ENCODE measurements around the gene MFSD6.

Gene MFSD6

GRCh38 chr2:190511104-190511503 is 102.9 kb downstream of the MFSD6 start:
- H3K4me1 ChIP-seq (ENCODE audit: control insufficient read depth, low read depth, low read length), result no peaks in the 10 kb centered on the region
- H3K27me3 ChIP-seq (ENCODE audit: control insufficient read depth, insufficient read depth, low read length), result no peaks in the 10 kb centered on the region
- H3K9ac ChIP-seq (ENCODE audit: low read length), result no peak overlapping the region
- no peak overlapping the region for H3K27ac ChIP-seq (ENCODE audit: low read length)
- H3K36me3 ChIP-seq (ENCODE audit: control insufficient read depth, low read depth, low read length), result peaks cover 6% of the 10 kb centered on the region
- H3K4me3 ChIP-seq (ENCODE audit: low read length), result no peak overlapping the region
- no peaks in the 10 kb centered on the region for H3K9me3 ChIP-seq (ENCODE audit: control insufficient read depth, low read depth, low read length)

GRCh38 chr2:190512539-190513095 is 104.5 kb downstream of the MFSD6 start:
- no peaks in the 10 kb centered on the region for H3K27me3 ChIP-seq (ENCODE audit: control insufficient read depth, insufficient read depth, low read length)
- H3K36me3 ChIP-seq (ENCODE audit: control insufficient read depth, low read depth, low read length), result peaks cover 6% of the 10 kb centered on the region
- H3K9me3 ChIP-seq (ENCODE audit: control insufficient read depth, low read depth, low read length), result no peaks in the 10 kb centered on the region
- no peaks in the 10 kb centered on the region for H3K4me1 ChIP-seq (ENCODE audit: control insufficient read depth, low read depth, low read length)
- H3K4me3 ChIP-seq (ENCODE audit: low read length), result no peak overlapping the region
- no peak overlapping the region for H3K27ac ChIP-seq (ENCODE audit: low read length)
- H3K9ac ChIP-seq (ENCODE audit: low read length), result no peak overlapping the region

GRCh38 chr2:190513877-190514276 is 105.7 kb downstream of the MFSD6 start:
- H3K27ac ChIP-seq (ENCODE audit: low read length), result no peak overlapping the region
- no peaks in the 10 kb centered on the region for H3K9me3 ChIP-seq (ENCODE audit: control insufficient read depth, low read depth, low read length)
- H3K4me1 ChIP-seq (ENCODE audit: control insufficient read depth, low read depth, low read length), result no peaks in the 10 kb centered on the region
- no peak overlapping the region for H3K9ac ChIP-seq (ENCODE audit: low read length)
- no peak overlapping the region for H3K4me3 ChIP-seq (ENCODE audit: low read length)
- H3K27me3 ChIP-seq (ENCODE audit: control insufficient read depth, insufficient read depth, low read length), result no peaks in the 10 kb centered on the region
- H3K36me3 ChIP-seq (ENCODE audit: control insufficient read depth, low read depth, low read length), result peaks cover 4% of the 10 kb centered on the region

- no peak overlapping the region for H3K4me3 ChIP-seq (ENCODE audit: low read length)
- H3K9ac ChIP-seq (ENCODE audit: low read length), result no peak overlapping the region
- no peak overlapping the region for H3K27ac ChIP-seq (ENCODE audit: low read length)
- peaks cover 3% of the 10 kb centered on the region for H3K36me3 ChIP-seq (ENCODE audit: control insufficient read depth, low read depth, low read length)
- H3K27me3 ChIP-seq (ENCODE audit: control insufficient read depth, insufficient read depth, low read length), result no peaks in the 10 kb centered on the region
- H3K9me3 ChIP-seq (ENCODE audit: control insufficient read depth, low read depth, low read length), result no peaks in the 10 kb centered on the region
- H3K4me1 ChIP-seq (ENCODE audit: control insufficient read depth, low read depth, low read length), result no peaks in the 10 kb centered on the region
Observed at GRCh38 chr2:190514676-190515075, 106.5 kb downstream of the MFSD6 start.

DNA sequence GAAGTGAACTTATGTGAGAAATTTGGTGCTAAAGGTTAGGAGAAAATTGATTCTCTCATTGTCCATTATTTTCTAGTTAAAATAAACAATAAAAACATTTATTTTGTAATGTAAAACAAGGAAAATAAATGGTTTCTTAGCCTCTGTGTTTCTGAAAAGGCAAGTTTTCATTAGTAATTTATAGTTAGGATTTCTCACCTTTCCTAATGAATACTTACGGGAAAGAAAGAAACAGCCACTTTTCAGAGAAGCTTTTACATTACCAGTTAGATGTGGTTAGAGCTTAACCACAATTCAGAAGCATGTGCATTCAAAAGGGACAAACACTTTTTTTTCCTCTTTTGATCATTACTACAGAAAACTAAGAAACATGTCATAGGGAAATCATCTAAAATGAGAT is 107.5 kb downstream of the MFSD6 start:
- no peak overlapping the region for H3K4me3 ChIP-seq (ENCODE audit: low read length)
- peaks cover 3% of the 10 kb centered on the region for H3K36me3 ChIP-seq (ENCODE audit: control insufficient read depth, low read depth, low read length)
- H3K9ac ChIP-seq (ENCODE audit: low read length), result no peak overlapping the region
- no peak overlapping the region for H3K27ac ChIP-seq (ENCODE audit: low read length)
- no peaks in the 10 kb centered on the region for H3K9me3 ChIP-seq (ENCODE audit: control insufficient read depth, low read depth, low read length)
- H3K27me3 ChIP-seq (ENCODE audit: control insufficient read depth, insufficient read depth, low read length), result no peaks in the 10 kb centered on the region
- H3K4me1 ChIP-seq (ENCODE audit: control insufficient read depth, low read depth, low read length), result no peaks in the 10 kb centered on the region

DNA sequence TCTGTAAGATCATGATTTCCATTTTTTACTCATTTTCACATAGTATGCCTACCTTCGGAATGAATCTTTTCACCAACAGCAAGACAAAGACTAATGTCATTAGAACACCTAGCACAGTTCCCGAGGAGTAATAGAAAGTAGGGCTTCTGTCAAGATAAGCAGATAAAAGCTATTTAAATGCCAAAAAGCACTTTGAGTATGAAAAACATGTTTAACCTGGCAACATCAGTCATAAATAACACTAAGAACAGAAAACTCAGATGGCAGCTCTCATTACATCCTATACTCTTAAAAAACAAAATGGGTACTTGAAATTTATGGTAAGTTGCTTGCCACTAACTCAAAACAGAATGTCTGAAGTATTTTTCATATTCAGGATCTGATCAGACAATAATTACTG is 109.3 kb downstream of the MFSD6 start:
- Histone ChIP-seq H3K4me3 (ENCODE audit: low read length) (no peak overlapping the region), H3K9me3 (ENCODE audit: control insufficient read depth, low read depth, low read length) (no peaks in the 10 kb centered on the region)

DNA sequence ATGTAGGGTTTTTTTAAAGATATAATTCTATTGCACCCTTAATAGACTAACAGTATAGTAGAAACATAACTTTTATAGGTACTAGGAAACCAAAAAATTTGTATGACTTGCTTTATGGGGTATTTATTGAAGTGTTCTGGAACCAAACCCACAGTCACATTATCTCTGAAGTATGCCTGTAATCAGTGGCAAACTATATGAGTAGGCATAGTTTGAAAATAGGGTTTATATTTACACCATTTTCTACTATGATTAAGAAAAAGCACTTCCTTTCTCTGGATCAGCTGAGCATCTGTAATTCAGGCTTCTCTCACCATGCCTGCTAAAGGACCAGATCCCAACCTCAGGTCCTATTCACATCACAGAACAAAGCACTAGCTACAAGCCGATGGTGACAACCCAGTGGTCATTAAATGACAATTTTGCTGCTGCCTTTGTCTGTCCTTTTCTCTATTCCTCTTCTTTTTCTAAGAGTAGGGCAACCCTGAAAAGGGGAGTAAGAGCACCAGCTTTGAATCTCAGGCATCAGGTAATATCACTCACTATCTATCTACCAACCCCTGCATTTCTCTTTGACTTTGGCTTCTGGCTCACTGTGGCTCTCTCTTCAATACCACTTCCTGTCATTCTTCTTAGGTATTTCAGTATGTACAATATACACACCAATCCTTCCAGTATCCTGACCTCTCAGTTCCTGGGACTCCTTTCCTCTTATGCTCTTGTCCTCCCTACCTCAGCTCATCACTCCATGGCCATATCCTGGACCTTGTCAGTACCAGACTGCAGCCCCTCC is 112.0 kb downstream of the MFSD6 start:
- H3K36me3 ChIP-seq (ENCODE audit: control insufficient read depth, low read depth, low read length), result no peaks in the 10 kb centered on the region

More for the DNA sequence above, 109.3 kb downstream of the MFSD6 start:
- H3K36me3 ChIP-seq (ENCODE audit: control insufficient read depth, low read depth, low read length), result peaks cover 3% of the 10 kb centered on the region
- H3K4me1 ChIP-seq (ENCODE audit: control insufficient read depth, low read depth, low read length), result no peaks in the 10 kb centered on the region
- H3K27ac ChIP-seq (ENCODE audit: low read length), result no peak overlapping the region
- H3K27me3 ChIP-seq (ENCODE audit: control insufficient read depth, insufficient read depth, low read length), result no peaks in the 10 kb centered on the region
- H3K9ac ChIP-seq (ENCODE audit: low read length), result no peak overlapping the region

GRCh38 chr2:190524928-190525327 is 116.8 kb downstream of the MFSD6 start:
- Histone ChIP-seq H3K27ac (ENCODE audit: low read length) (no peak overlapping the region), H3K36me3 (ENCODE audit: control insufficient read depth, low read depth, low read length) (no peaks in the 10 kb centered on the region), H3K4me1 (ENCODE audit: control insufficient read depth, low read depth, low read length) (peaks cover 4% of the 10 kb centered on the region), H3K4me3 (ENCODE audit: low read length) (no peak overlapping the region), H3K9ac (ENCODE audit: low read length) (no peak overlapping the region), H3K9me3 (ENCODE audit: control insufficient read depth, low read depth, low read length) (no peaks in the 10 kb centered on the region), H3K27me3 (ENCODE audit: control insufficient read depth, insufficient read depth, low read length) (no peaks in the 10 kb centered on the region)

More for the DNA sequence above, 112.0 kb downstream of the MFSD6 start:
- no peaks in the 10 kb centered on the region for H3K27me3 ChIP-seq (ENCODE audit: control insufficient read depth, insufficient read depth, low read length)
- H3K9me3 ChIP-seq (ENCODE audit: control insufficient read depth, low read depth, low read length), result no peaks in the 10 kb centered on the region
- H3K9ac ChIP-seq (ENCODE audit: low read length), result no peak overlapping the region
- no peak overlapping the region for H3K27ac ChIP-seq (ENCODE audit: low read length)
- H3K4me3 ChIP-seq (ENCODE audit: low read length), result no peak overlapping the region
- H3K4me1 ChIP-seq (ENCODE audit: control insufficient read depth, low read depth, low read length), result no peaks in the 10 kb centered on the region

DNA sequence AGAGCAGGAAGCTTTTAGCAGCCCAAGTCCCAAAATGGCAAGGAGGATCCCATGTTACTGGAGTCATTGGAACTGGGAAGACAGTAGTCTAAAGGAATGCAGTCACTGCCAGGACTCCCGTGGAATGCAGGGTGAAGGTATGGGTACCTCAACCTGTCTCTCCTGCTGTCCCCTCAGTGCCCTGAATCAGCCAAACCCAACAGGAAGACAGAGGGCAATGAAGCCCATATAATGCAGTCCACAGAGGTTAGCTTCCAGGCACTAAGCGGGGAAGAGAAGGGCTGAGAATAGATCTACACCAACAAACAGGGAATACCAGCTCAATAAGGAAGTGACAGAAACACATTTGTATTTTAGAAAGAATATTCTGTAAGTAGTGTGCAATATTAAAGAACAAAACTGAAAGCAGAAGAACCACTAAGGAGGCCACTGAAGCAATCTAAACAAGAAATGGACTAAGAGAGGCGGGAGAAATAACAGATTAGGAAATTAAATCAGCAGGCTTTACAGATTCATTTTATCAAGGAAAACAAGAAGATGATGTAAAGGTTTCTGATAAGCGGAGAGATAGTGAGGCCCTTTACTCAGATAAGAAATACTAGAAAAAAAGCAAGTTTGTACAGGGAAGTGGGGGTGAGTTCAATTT is 118.1 kb downstream of the MFSD6 start:
- no peak overlapping the region for H3K27ac ChIP-seq (ENCODE audit: low read length)
- no peaks in the 10 kb centered on the region for H3K27me3 ChIP-seq (ENCODE audit: control insufficient read depth, insufficient read depth, low read length)
- peaks cover 4% of the 10 kb centered on the region for H3K4me1 ChIP-seq (ENCODE audit: control insufficient read depth, low read depth, low read length)
- no peak overlapping the region for H3K9ac ChIP-seq (ENCODE audit: low read length)
- no peaks in the 10 kb centered on the region for H3K9me3 ChIP-seq (ENCODE audit: control insufficient read depth, low read depth, low read length)
- H3K36me3 ChIP-seq (ENCODE audit: control insufficient read depth, low read depth, low read length), result no peaks in the 10 kb centered on the region
- H3K4me3 ChIP-seq (ENCODE audit: low read length), result no peak overlapping the region

- H3K36me3 ChIP-seq (ENCODE audit: control insufficient read depth, low read depth, low read length), result no peaks in the 10 kb centered on the region
- H3K4me3 ChIP-seq (ENCODE audit: low read length), result no peak overlapping the region
- no peak overlapping the region for H3K27ac ChIP-seq (ENCODE audit: low read length)
- H3K9me3 ChIP-seq (ENCODE audit: control insufficient read depth, low read depth, low read length), result no peaks in the 10 kb centered on the region
- peaks cover 4% of the 10 kb centered on the region for H3K4me1 ChIP-seq (ENCODE audit: control insufficient read depth, low read depth, low read length)
- H3K9ac ChIP-seq (ENCODE audit: low read length), result no peak overlapping the region
- H3K27me3 ChIP-seq (ENCODE audit: control insufficient read depth, insufficient read depth, low read length), result no peaks in the 10 kb centered on the region
Observed at GRCh38 chr2:190527214-190527613, 119.1 kb downstream of the MFSD6 start.

GRCh38 chr2:190527918-190528317 is 119.8 kb downstream of the MFSD6 start:
- Histone ChIP-seq H3K4me3 (ENCODE audit: low read length) (no peak overlapping the region), H3K27ac (ENCODE audit: low read length) (no peak overlapping the region), H3K4me1 (ENCODE audit: control insufficient read depth, low read depth, low read length) (peaks cover 4% of the 10 kb centered on the region), H3K9ac (ENCODE audit: low read length) (no peak overlapping the region), H3K9me3 (ENCODE audit: control insufficient read depth, low read depth, low read length) (no peaks in the 10 kb centered on the region), H3K36me3 (ENCODE audit: control insufficient read depth, low read depth, low read length) (no peaks in the 10 kb centered on the region), H3K27me3 (ENCODE audit: control insufficient read depth, insufficient read depth, low read length) (no peaks in the 10 kb centered on the region)

All from iPS-18a (cell line).